ENCODE measurements around the gene ERRFI1.
A peak's percentile ranks its signal among the peaks of the same experiment; 100 is the strongest.

The ERRFI1 gene

DNA sequence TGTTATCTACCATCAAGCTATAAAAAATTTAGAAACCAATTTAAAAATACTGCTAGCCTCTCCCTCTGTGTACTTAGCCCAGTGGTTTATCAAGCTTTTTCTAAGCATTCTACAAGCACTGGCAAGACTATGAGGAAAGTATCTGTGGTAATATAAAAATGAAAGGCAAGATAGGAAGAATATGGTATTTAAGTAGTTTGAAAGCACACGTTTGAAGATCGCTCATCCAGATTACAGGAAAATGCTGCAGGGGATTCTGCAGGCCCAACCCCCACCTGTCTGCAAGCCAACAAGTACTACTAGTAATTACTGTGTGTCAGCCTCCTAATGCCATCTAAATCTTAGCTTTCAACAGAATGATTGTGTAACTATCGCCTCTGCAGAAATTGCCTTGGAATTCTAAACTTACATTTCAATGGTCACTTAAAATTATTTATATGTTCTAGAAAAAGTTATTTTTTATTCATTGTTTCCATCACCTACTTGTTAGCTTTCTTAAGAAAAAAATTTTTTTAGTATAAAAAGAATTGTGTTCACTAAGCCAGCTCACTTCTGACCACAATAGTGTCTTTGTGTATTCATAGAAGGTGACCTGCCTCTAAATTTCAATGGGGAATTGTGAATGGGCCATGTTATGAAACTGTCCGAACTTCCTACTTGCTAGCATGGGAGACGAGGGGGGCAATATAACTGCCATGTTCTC is 8.5 kb downstream of the ERRFI1 start:
- TF ChIP-seq POLR2AphosphoS5 (IDR thresholded peaks at IDR 0.05; ENCODE audit: borderline replicate concordance, low read depth, low read length) (peak; percentile 50; the same call in 1 of the 2 replicates), EZH2 (IDR thresholded peaks at IDR 0.05) (no peak)

DNA sequence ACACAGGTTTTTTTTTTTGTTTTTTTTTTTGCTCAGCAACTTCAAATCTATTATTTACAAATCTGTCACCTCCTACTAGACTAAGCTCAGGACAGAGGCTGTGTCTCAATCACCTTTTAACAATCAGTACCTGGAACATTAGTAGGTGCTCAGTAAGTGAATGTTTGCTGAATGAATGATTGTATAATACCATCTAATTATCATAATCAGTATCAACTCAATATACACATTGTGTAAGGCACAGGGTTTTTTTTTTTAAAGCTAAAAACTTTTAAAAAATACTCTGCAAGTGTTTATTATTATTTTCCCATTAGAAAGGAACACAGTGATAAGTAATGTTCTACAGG is 9.2 kb downstream of the ERRFI1 start:
- H3K27ac ChIP-seq, result no peak overlapping the region
- H3K4me3 ChIP-seq, result peak overlapping the region; percentile 23; the same call in 1 of the 2 replicates
- H3K9ac ChIP-seq (ENCODE audit: insufficient read length), result no peak overlapping the region
- no peak for DNase-seq (ENCODE audit: low read depth, low spot score)
- no peak for TF ChIP-seq POLR2AphosphoS5 (IDR thresholded peaks at IDR 0.05; ENCODE audit: borderline replicate concordance, low read depth, low read length)
- TF ChIP-seq FOXP2 (optimal IDR thresholded peaks at IDR 0.05; ENCODE audit: control extremely low read depth, extremely low read length, insufficient read depth), result no peak
- TF ChIP-seq EZH2 (IDR thresholded peaks at IDR 0.05), result no peak
- no peaks in the 10 kb centered on the region for H3K36me3 ChIP-seq (ENCODE audit: insufficient read depth, low read length)
- H3K9me3 ChIP-seq (ENCODE audit: low read depth, low read length), result no peaks in the 10 kb centered on the region

More for the DNA sequence above, 8.5 kb downstream of the ERRFI1 start:
- DNase-seq (ENCODE audit: low read depth, low spot score), result peak; percentile 76
- Histone ChIP-seq H3K9me3 (ENCODE audit: low read depth, low read length) (no peaks in the 10 kb centered on the region), H3K36me3 (ENCODE audit: insufficient read depth, low read length) (no peaks in the 10 kb centered on the region), H3K9ac (ENCODE audit: insufficient read length) (no peak overlapping the region), H3K4me3 (peak overlapping the region; percentile 23), H3K27ac (0 out of 2 replicates have a peak overlapping the region, but pooled peaks have one; percentile 6)

GRCh38 chr1:8016210-8016894 is 9.8 kb downstream of the ERRFI1 start:
- TF ChIP-seq FOXP2 (optimal IDR thresholded peaks at IDR 0.05; ENCODE audit: control extremely low read depth, extremely low read length, insufficient read depth) (no peak), EZH2 (IDR thresholded peaks at IDR 0.05) (no peak), POLR2AphosphoS5 (IDR thresholded peaks at IDR 0.05; ENCODE audit: borderline replicate concordance, low read depth, low read length) (no peak)
- Histone ChIP-seq H3K9ac (ENCODE audit: insufficient read length) (no peak overlapping the region), H3K36me3 (ENCODE audit: insufficient read depth, low read length) (no peaks in the 10 kb centered on the region), H3K27ac (no peak overlapping the region), H3K4me3 (peak overlapping the region; percentile 2), H3K9me3 (ENCODE audit: low read depth, low read length) (no peaks in the 10 kb centered on the region)
- no peak for DNase-seq (ENCODE audit: low read depth, low spot score)

DNA sequence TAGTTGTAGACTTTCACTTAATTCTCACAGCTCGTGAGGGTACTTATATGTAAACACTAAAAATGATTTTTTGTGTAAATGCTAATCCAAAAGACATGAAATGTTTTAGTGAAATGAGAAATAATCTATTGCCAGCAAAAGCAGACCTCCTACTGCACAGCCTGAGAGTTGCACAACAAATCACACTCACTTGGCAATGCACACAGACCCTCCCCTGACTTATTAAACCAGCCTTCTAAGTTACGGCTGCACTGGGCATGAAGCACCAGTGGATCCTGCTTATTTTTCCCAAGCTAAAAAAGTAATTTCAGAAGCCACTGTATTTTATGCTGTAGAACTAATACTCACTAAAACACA is 10.3 kb downstream of the ERRFI1 start:
- no peaks in the 10 kb centered on the region for H3K36me3 ChIP-seq (ENCODE audit: insufficient read depth, low read length)
- no peak for DNase-seq (ENCODE audit: low read depth, low spot score)
- H3K27ac ChIP-seq, result peak overlapping the region; percentile 4; the same call in 1 of the 2 replicates

GRCh38 chr1:8015036-8015808 is 10.9 kb downstream of the ERRFI1 start:
- Histone ChIP-seq H3K9me3 (ENCODE audit: low read depth, low read length) (no peaks in the 10 kb centered on the region), H3K27ac (peak overlapping the region; percentile 4), H3K36me3 (ENCODE audit: insufficient read depth, low read length) (no peaks in the 10 kb centered on the region), H3K9ac (ENCODE audit: insufficient read length) (no peak overlapping the region), H3K4me3 (peak overlapping the region; percentile 2)
- TF ChIP-seq POLR2AphosphoS5 (IDR thresholded peaks at IDR 0.05; ENCODE audit: borderline replicate concordance, low read depth, low read length), result no peak
- no peak for TF ChIP-seq EZH2 (IDR thresholded peaks at IDR 0.05)
- no peak for TF ChIP-seq FOXP2 (optimal IDR thresholded peaks at IDR 0.05; ENCODE audit: control extremely low read depth, extremely low read length, insufficient read depth)
- peak; percentile 64 for DNase-seq (ENCODE audit: low read depth, low spot score)

More for the DNA sequence above, 10.3 kb downstream of the ERRFI1 start:
- TF ChIP-seq EZH2 (IDR thresholded peaks at IDR 0.05) (no peak), FOXP2 (optimal IDR thresholded peaks at IDR 0.05; ENCODE audit: control extremely low read depth, extremely low read length, insufficient read depth) (no peak), POLR2AphosphoS5 (IDR thresholded peaks at IDR 0.05; ENCODE audit: borderline replicate concordance, low read depth, low read length) (no peak)
- no peaks in the 10 kb centered on the region for H3K9me3 ChIP-seq (ENCODE audit: low read depth, low read length)
- H3K4me3 ChIP-seq, result peak overlapping the region; percentile 2
- no peak overlapping the region for H3K9ac ChIP-seq (ENCODE audit: insufficient read length)

- Histone ChIP-seq H3K27ac (no peak overlapping the region), H3K4me3 (no peak overlapping the region), H3K9ac (ENCODE audit: insufficient read length) (no peak overlapping the region), H3K36me3 (ENCODE audit: insufficient read depth, low read length) (no peaks in the 10 kb centered on the region), H3K9me3 (ENCODE audit: low read depth, low read length) (no peaks in the 10 kb centered on the region)
- no peak for DNase-seq (ENCODE audit: low read depth, low spot score)
- TF ChIP-seq POLR2AphosphoS5 (IDR thresholded peaks at IDR 0.05; ENCODE audit: borderline replicate concordance, low read depth, low read length) (no peak), EZH2 (IDR thresholded peaks at IDR 0.05) (no peak), FOXP2 (optimal IDR thresholded peaks at IDR 0.05; ENCODE audit: control extremely low read depth, extremely low read length, insufficient read depth) (no peak)
These were observed 11.6 kb downstream of the ERRFI1 start for GRCh38 chr1:8014381-8014988.

GRCh38 chr1:8013800-8014199 is 12.3 kb downstream of the ERRFI1 start:
- Histone ChIP-seq H3K9me3 (ENCODE audit: low read depth, low read length) (no peaks in the 10 kb centered on the region), H3K27ac (no peak overlapping the region), H3K9ac (ENCODE audit: insufficient read length) (no peak overlapping the region), H3K36me3 (ENCODE audit: insufficient read depth, low read length) (no peaks in the 10 kb centered on the region), H3K4me3 (no peak overlapping the region)
- TF ChIP-seq POLR2AphosphoS5 (IDR thresholded peaks at IDR 0.05; ENCODE audit: borderline replicate concordance, low read depth, low read length) (no peak), EZH2 (IDR thresholded peaks at IDR 0.05) (no peak), FOXP2 (optimal IDR thresholded peaks at IDR 0.05; ENCODE audit: control extremely low read depth, extremely low read length, insufficient read depth) (no peak)
- DNase-seq (ENCODE audit: low read depth, low spot score), result no peak

- TF ChIP-seq FOXP2 (optimal IDR thresholded peaks at IDR 0.05; ENCODE audit: control extremely low read depth, extremely low read length, insufficient read depth) (no peak), POLR2AphosphoS5 (IDR thresholded peaks at IDR 0.05; ENCODE audit: borderline replicate concordance, low read depth, low read length) (no peak), EZH2 (IDR thresholded peaks at IDR 0.05) (no peak)
- Histone ChIP-seq H3K4me3 (no peak overlapping the region), H3K27ac (no peak overlapping the region), H3K9ac (ENCODE audit: insufficient read length) (no peak overlapping the region), H3K36me3 (ENCODE audit: insufficient read depth, low read length) (no peaks in the 10 kb centered on the region), H3K9me3 (ENCODE audit: low read depth, low read length) (no peaks in the 10 kb centered on the region)
- no peak for DNase-seq (ENCODE audit: low read depth, low spot score)
These were observed 12.7 kb downstream of the ERRFI1 start for GRCh38 chr1:8013399-8013798.
